Kidney (tissue), 14 donors: Measurements from ENCODE around the gene KBTBD2. TPM values are rescaled to one million over a fixed set of nuclear protein-coding genes. Genes with fewer than 3 reads are reported as not detected.
A peak's percentile ranks its signal among the peaks of the same experiment; 100 is the strongest.
"Not testable (repeated sequence)": the region's sequence is repeated elsewhere in the genome, so short reads cannot be mapped to it uniquely, and the experiment has no call there.

Experiments used
- DNase-seq, 5 donors: peaks; one replicate each; pipeline ENCODE4 v3.0.0-alpha.2; 2013 to 2020
- FAIRE-seq: peaks from 2 replicates; lab custom pipeline; 2012; peaks lifted over from hg19 to GRCh38; lab: Jason Lieb, UNC
- H3K27ac ChIP-seq, 2 donors: one replicate each; pipeline ENCODE4 v1.7.0; 2013; ENCODE audit warnings: low read depth in 2 of 2, low read length in 2 of 2, inconsistent platforms in 1 of 2
- H3K27me3 ChIP-seq: one replicate; pipeline ENCODE4 v1.7.1; 2013; ENCODE audit warnings: low read length, inconsistent platforms; ENCODE audit not compliant: control insufficient read depth, insufficient read depth
- H3K36me3 ChIP-seq, 3 donors: one replicate each; pipeline versions ENCODE4 v1.7.0 to v1.7.1; 2013; ENCODE audit warnings: low read length in 3 of 3, control low read depth in 1 of 3, inconsistent platforms in 1 of 3; ENCODE audit not compliant: insufficient read depth in 3 of 3, control insufficient read depth in 2 of 3
- H3K4me1 ChIP-seq, 3 donors: one replicate each; pipeline versions ENCODE4 v1.7.0 to v1.7.1; 2013; ENCODE audit warnings: low read length in 3 of 3, inconsistent platforms in 1 of 3, low read depth in 1 of 3; ENCODE audit not compliant: control insufficient read depth in 2 of 3, insufficient read depth in 2 of 3
- H3K4me3 ChIP-seq, 3 donors: one replicate each; pipeline versions ENCODE4 v1.7.0 to v1.8.1; 2013; ENCODE audit warnings: low read length in 3 of 3, control low read depth in 1 of 3, inconsistent platforms in 1 of 3
- H3K9ac ChIP-seq, 3 donors: one replicate each; pipeline versions ENCODE4 v1.7.0 to v1.7.1; 2013; ENCODE audit warnings: low read length in 3 of 3, control low read depth in 1 of 3, inconsistent platforms in 1 of 3
- H3K9me3 ChIP-seq, 3 donors: one replicate each; pipeline versions ENCODE4 v1.7.0 to v1.7.1; 2013; ENCODE audit warnings: low read length in 3 of 3, control low read depth in 1 of 3, inconsistent platforms in 1 of 3; ENCODE audit not compliant: control insufficient read depth in 2 of 3, insufficient read depth in 1 of 3
- CTCF ChIP-seq: IDR thresholded peaks from 3 replicates; pipeline ENCODE4 v1.5.1; 2012; ENCODE audit warnings: mild to moderate bottlenecking, moderate library complexity, borderline replicate concordance; ENCODE audit not compliant: insufficient read depth; ENCODE audit errors: extremely low read depth
- intact Hi-C: fragments of 100-400 bp; cut with DNase I; formaldehyde crosslinking; loops from one replicate; pipeline ENCODE4 v1.11.1; 2022
- polyA plus RNA-seq: library from polyadenylated mRNA; stranded (reverse); fragments of 350-450 nt; fragmentation: Illumina TruSeq; extraction: RNeasy Lipid Tissue Mini Kit (QIAGEN cat#74804); gene quantifications from one replicate; pipeline ENCODE4 v1.2.3, GENCODE V29; 2014; ENCODE audit warnings: low read depth, low replicate concordance; ENCODE audit not compliant: insufficient read depth
- total RNA-seq: library from RNA; stranded (reverse); fragmentation: NEBNext Ultra II Directional; extraction: Animal tissue kit (Norgen Biotek cat#: 25700); gene quantifications from one replicate; pipeline ENCODE4 v1.2.1, GENCODE V29; 2021
- donor health status: control.
- donor health status: control.
- donor health status: control.
- donor health status: control.
- donor health status: control.
- donor health status: DM: yes; HTN: yes; CAD: no.
- donor health status: Normal renal cell carcinoma (clear cell type).

KBTBD2 gene
- total and polyA plus RNA-seq, 2 donors from 2014 or later, result 12.1 to 34.0 TPM

GRCh38 chr7:32850654-32851053, 40.9 kb downstream of the KBTBD2 start:
- DNase-seq, H3K4me3 ChIP-seq, H3K27ac ChIP-seq, FAIRE-seq, H3K36me3 ChIP-seq, intact Hi-C loops, H3K9me3 ChIP-seq, H3K27me3 ChIP-seq, H3K9ac ChIP-seq, H3K4me1 ChIP-seq: not testable (repeated sequence)

- H3K4me3 ChIP-seq, H3K9ac ChIP-seq, intact Hi-C loops, H3K4me1 ChIP-seq, H3K27ac ChIP-seq, FAIRE-seq, H3K27me3 ChIP-seq, H3K36me3 ChIP-seq, H3K9me3 ChIP-seq: not testable (repeated sequence)
- peak in 2 of 5 donors; percentile 17 to 21 for DNase-seq
These were observed 42.9 kb downstream of the KBTBD2 start for GRCh38 chr7:32848655-32849054.

- peak; percentile 77 for TF ChIP-seq CTCF
- no peak overlapping the region for H3K27ac ChIP-seq
- DNase-seq (peak; percentile 72 to 90 (median 81)), FAIRE-seq (peak; percentile 55)
- H3K4me1 ChIP-seq, result peaks cover 0 to 3% (median 0%) of the 10 kb centered on the region in 3 donors
- no peaks in the 10 kb centered on the region for H3K27me3 ChIP-seq
- intact Hi-C loops, result no loop called here
- no peak overlapping the region for H3K4me3 ChIP-seq
- no peak overlapping the region for H3K9ac ChIP-seq
- H3K36me3 ChIP-seq, result no peaks in the 10 kb centered on the region
- H3K9me3 ChIP-seq, result no peaks in the 10 kb centered on the region
These were observed 44.8 kb downstream of the KBTBD2 start for GRCh38 chr7:32846630-32847225.

- H3K4me1 ChIP-seq, FAIRE-seq, H3K36me3 ChIP-seq, H3K27me3 ChIP-seq, intact Hi-C loops, H3K9ac ChIP-seq, H3K9me3 ChIP-seq, H3K4me3 ChIP-seq, H3K27ac ChIP-seq, DNase-seq: not testable (repeated sequence)
These were observed 46.8 kb downstream of the KBTBD2 start for GRCh38 chr7:32844748-32845147.

GRCh38 chr7:32843763-32844162, 47.8 kb downstream of the KBTBD2 start:
- FAIRE-seq, result not testable (repeated sequence)

GRCh38 chr7:32839846-32840245, 51.7 kb downstream of the KBTBD2 start:
- intact Hi-C loops, H3K4me3 ChIP-seq, DNase-seq, H3K9ac ChIP-seq, H3K27ac ChIP-seq, H3K4me1 ChIP-seq, FAIRE-seq, H3K36me3 ChIP-seq, H3K27me3 ChIP-seq, H3K9me3 ChIP-seq: not testable (repeated sequence)

More at GRCh38 chr7:32843763-32844162, 47.8 kb downstream of the KBTBD2 start:
- H3K9me3 ChIP-seq, DNase-seq, H3K27ac ChIP-seq, H3K36me3 ChIP-seq, H3K4me3 ChIP-seq, H3K4me1 ChIP-seq, intact Hi-C loops, H3K9ac ChIP-seq, H3K27me3 ChIP-seq: not testable (repeated sequence)

GRCh38 chr7:32828996-32829752, 62.4 kb downstream of the KBTBD2 start:
- H3K27ac ChIP-seq, H3K4me3 ChIP-seq, H3K9me3 ChIP-seq, DNase-seq, FAIRE-seq, H3K27me3 ChIP-seq, H3K9ac ChIP-seq, H3K4me1 ChIP-seq, intact Hi-C loops, H3K36me3 ChIP-seq: not testable (repeated sequence)
